Measurements from ENCODE around the gene KRTAP17-1. TPM values are rescaled to one million over a fixed set of nuclear protein-coding genes. Genes with fewer than 3 reads are reported as not detected.
"Not testable (repeated sequence)": the region's sequence is repeated elsewhere in the genome, so short reads cannot be mapped to it uniquely, and the experiment has no call there.

KRTAP17-1 gene
- polyA plus RNA-seq, 2 donors = not detected

GRCh38 chr17:41287050-41287449 is 28.5 kb downstream of the KRTAP17-1 start:
- H3K36me3 ChIP-seq (ENCODE audit: control insufficient read depth in 2 of 2, insufficient read depth in 2 of 2, low read length in 1 of 2) = no peaks in the 10 kb centered on the region
- no peaks in the 10 kb centered on the region for H3K27me3 ChIP-seq (ENCODE audit: control insufficient read depth in 1 of 2, insufficient read depth in 2 of 2, low read length in 2 of 2)
- no peak overlapping the region for H3K27ac ChIP-seq (ENCODE audit: low read depth in 2 of 2, low read length in 1 of 2)
- no peaks in the 10 kb centered on the region for H3K4me1 ChIP-seq (ENCODE audit: control insufficient read depth in 2 of 2, insufficient read depth in 2 of 2, low read length in 1 of 2)
- no peaks in the 10 kb centered on the region for H3K9me3 ChIP-seq (ENCODE audit: control insufficient read depth in 2 of 2, insufficient read depth in 1 of 2, low read depth in 1 of 2, low read length in 1 of 2)
- no peak overlapping the region for H3K4me3 ChIP-seq (ENCODE audit: low read depth in 1 of 2, low read length in 2 of 2)
- 79 to 86% methylated on average over 3 of the region's 3 CpGs for WGBS, 2 donors

GRCh38 chr17:41284546-41284945 is 31.0 kb downstream of the KRTAP17-1 start:
- Histone ChIP-seq H3K9me3 (ENCODE audit: control insufficient read depth in 2 of 2, insufficient read depth in 1 of 2, low read depth in 1 of 2, low read length in 1 of 2) (peaks cover 0 to 2% of the 10 kb centered on the region in 2 donors), H3K4me1 (ENCODE audit: control insufficient read depth in 2 of 2, insufficient read depth in 2 of 2, low read length in 1 of 2) (no peaks in the 10 kb centered on the region), H3K27ac (ENCODE audit: low read depth in 2 of 2, low read length in 1 of 2) (no peak overlapping the region), H3K36me3 (ENCODE audit: control insufficient read depth in 2 of 2, insufficient read depth in 2 of 2, low read length in 1 of 2) (no peaks in the 10 kb centered on the region), H3K27me3 (ENCODE audit: control insufficient read depth in 1 of 2, insufficient read depth in 2 of 2, low read length in 2 of 2) (no peaks in the 10 kb centered on the region), H3K4me3 (ENCODE audit: low read depth in 1 of 2, low read length in 2 of 2) (no peak overlapping the region)
- 40 to 53% methylated on average over 2 of the region's 2 CpGs for whole genome bisulfite sequencing, 2 donors

DNA sequence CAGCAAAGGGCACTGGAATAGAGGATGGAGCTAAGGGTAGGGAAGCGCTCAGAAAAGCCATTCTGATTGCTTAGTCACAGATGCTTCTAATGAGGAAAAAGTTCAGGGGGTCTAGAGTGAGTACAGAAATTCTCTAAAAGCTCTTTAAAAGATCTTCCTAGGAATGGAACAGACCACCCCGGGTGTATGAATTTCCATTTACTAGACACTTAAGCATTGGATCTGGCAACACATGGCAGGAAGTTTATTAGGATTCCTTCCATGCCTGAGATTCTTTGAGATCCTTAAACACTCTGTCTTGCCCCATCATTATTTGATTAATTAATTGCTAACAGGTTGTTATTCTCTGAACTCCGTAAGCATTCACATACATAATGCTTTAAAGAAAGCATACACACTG is 31.5 kb downstream of the KRTAP17-1 start:
- Histone ChIP-seq H3K36me3 (ENCODE audit: control insufficient read depth in 2 of 2, insufficient read depth in 2 of 2, low read length in 1 of 2) (no peaks in the 10 kb centered on the region), H3K27ac (ENCODE audit: low read depth in 2 of 2, low read length in 1 of 2) (no peak overlapping the region), H3K27me3 (ENCODE audit: control insufficient read depth in 1 of 2, insufficient read depth in 2 of 2, low read length in 2 of 2) (no peaks in the 10 kb centered on the region), H3K4me1 (ENCODE audit: control insufficient read depth in 2 of 2, insufficient read depth in 2 of 2, low read length in 1 of 2) (no peaks in the 10 kb centered on the region), H3K9me3 (ENCODE audit: control insufficient read depth in 2 of 2, insufficient read depth in 1 of 2, low read depth in 1 of 2, low read length in 1 of 2) (peaks cover 0 to 2% of the 10 kb centered on the region in 2 donors), H3K4me3 (ENCODE audit: low read depth in 1 of 2, low read length in 2 of 2) (no peak overlapping the region)
- 55 to 63% methylated on average over 3 of the region's 3 CpGs for WGBS, 2 donors

- Histone ChIP-seq H3K9me3 (ENCODE audit: control insufficient read depth in 2 of 2, insufficient read depth in 1 of 2, low read depth in 1 of 2, low read length in 1 of 2) (peaks cover 0 to 2% of the 10 kb centered on the region in 2 donors), H3K27me3 (ENCODE audit: control insufficient read depth in 1 of 2, insufficient read depth in 2 of 2, low read length in 2 of 2) (no peaks in the 10 kb centered on the region), H3K4me3 (ENCODE audit: low read depth in 1 of 2, low read length in 2 of 2) (no peak overlapping the region), H3K27ac (ENCODE audit: low read depth in 2 of 2, low read length in 1 of 2) (no peak overlapping the region), H3K4me1 (ENCODE audit: control insufficient read depth in 2 of 2, insufficient read depth in 2 of 2, low read length in 1 of 2) (no peaks in the 10 kb centered on the region), H3K36me3 (ENCODE audit: control insufficient read depth in 2 of 2, insufficient read depth in 2 of 2, low read length in 1 of 2) (no peaks in the 10 kb centered on the region)
- 79 to 87% methylated on average over 3 of the region's 3 CpGs for WGBS, 2 donors
Measured at GRCh38 chr17:41278176-41278955, 37.1 kb downstream of the KRTAP17-1 start.

GRCh38 chr17:41275648-41276190 is 39.8 kb downstream of the KRTAP17-1 start, which contains the start of gene KRTAP9-7:
Gene KRTAP9-7, plus strand, starts transcription at chr17:41275698. Its CDS starts 0 bp downstream, at chr17:41275698.
- not testable (repeated sequence) for H3K36me3 ChIP-seq (ENCODE audit: control insufficient read depth in 2 of 2, insufficient read depth in 2 of 2, low read length in 1 of 2); H3K9me3 ChIP-seq (ENCODE audit: control insufficient read depth in 2 of 2, insufficient read depth in 1 of 2, low read depth in 1 of 2, low read length in 1 of 2); H3K4me1 ChIP-seq (ENCODE audit: control insufficient read depth in 2 of 2, insufficient read depth in 2 of 2, low read length in 1 of 2); H3K4me3 ChIP-seq (ENCODE audit: low read depth in 1 of 2, low read length in 2 of 2); H3K27ac ChIP-seq (ENCODE audit: low read depth in 2 of 2, low read length in 1 of 2); H3K27me3 ChIP-seq (ENCODE audit: control insufficient read depth in 1 of 2, insufficient read depth in 2 of 2, low read length in 2 of 2)
- WGBS, 2 donors = 76 to 89% methylated on average over 3 of the region's 3 CpGs

DNA sequence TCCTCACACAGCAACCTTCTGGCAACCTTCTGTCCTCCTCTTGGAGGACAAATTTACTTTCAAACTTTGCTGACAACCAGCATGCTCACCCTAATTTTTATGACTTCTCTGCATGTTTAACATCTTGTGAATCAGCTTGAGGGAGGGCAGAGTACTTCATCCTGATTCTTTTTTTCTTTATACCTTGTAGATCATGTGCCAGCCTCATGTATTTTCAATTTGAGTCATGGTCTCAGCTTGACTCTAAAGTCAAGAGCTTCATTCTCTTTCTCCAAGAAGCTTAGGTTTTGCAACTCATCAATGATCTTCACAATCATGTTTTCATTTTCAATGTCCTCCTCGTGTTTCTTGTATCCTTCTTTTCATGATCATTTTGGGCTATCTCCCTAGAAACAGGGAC is 43.7 kb downstream of the KRTAP17-1 start:
- Histone ChIP-seq H3K36me3 (ENCODE audit: control insufficient read depth in 2 of 2, insufficient read depth in 2 of 2, low read length in 1 of 2) (no peaks in the 10 kb centered on the region), H3K4me3 (ENCODE audit: low read depth in 1 of 2, low read length in 2 of 2) (no peak overlapping the region), H3K4me1 (ENCODE audit: control insufficient read depth in 2 of 2, insufficient read depth in 2 of 2, low read length in 1 of 2) (no peaks in the 10 kb centered on the region), H3K27me3 (ENCODE audit: control insufficient read depth in 1 of 2, insufficient read depth in 2 of 2, low read length in 2 of 2) (no peaks in the 10 kb centered on the region), H3K9me3 (ENCODE audit: control insufficient read depth in 2 of 2, insufficient read depth in 1 of 2, low read depth in 1 of 2, low read length in 1 of 2) (no peaks in the 10 kb centered on the region), H3K27ac (ENCODE audit: low read depth in 2 of 2, low read length in 1 of 2) (no peak overlapping the region)
- 61% methylated on average over 1 of the region's 1 CpG; no CpG with 5 or more reads in 1 of the 2 donors for WGBS, 2 donors

DNA sequence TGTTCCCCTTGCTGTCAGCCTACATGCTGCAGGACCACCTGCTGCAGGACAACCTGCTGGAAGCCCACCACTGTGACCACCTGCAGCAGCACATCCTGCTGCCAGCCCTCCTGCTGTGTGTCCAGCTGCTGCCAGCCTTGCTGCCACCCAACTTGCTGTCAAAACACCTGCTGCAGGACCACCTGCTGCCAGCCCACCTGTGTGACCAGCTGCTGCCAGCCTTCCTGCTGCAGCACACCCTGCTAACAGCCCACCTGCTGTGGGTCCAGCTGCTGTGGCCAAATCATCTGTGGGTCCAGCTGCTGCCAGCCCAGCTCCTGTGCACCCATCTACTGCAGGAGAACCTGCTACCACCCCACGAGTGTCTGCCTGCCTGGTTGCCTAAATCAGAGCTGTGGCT is 44.2 kb downstream of the KRTAP17-1 start:
- not testable (repeated sequence) for H3K4me3 ChIP-seq (ENCODE audit: low read depth in 1 of 2, low read length in 2 of 2); H3K27me3 ChIP-seq (ENCODE audit: control insufficient read depth in 1 of 2, insufficient read depth in 2 of 2, low read length in 2 of 2); H3K9me3 ChIP-seq (ENCODE audit: control insufficient read depth in 2 of 2, insufficient read depth in 1 of 2, low read depth in 1 of 2, low read length in 1 of 2); H3K36me3 ChIP-seq (ENCODE audit: control insufficient read depth in 2 of 2, insufficient read depth in 2 of 2, low read length in 1 of 2); H3K27ac ChIP-seq (ENCODE audit: low read depth in 2 of 2, low read length in 1 of 2); H3K4me1 ChIP-seq (ENCODE audit: control insufficient read depth in 2 of 2, insufficient read depth in 2 of 2, low read length in 1 of 2)
- WGBS, 2 donors = 57% methylated on average over 1 of the region's 1 CpG; no CpG with 5 or more reads in 1 of the 2 donors

DNA sequence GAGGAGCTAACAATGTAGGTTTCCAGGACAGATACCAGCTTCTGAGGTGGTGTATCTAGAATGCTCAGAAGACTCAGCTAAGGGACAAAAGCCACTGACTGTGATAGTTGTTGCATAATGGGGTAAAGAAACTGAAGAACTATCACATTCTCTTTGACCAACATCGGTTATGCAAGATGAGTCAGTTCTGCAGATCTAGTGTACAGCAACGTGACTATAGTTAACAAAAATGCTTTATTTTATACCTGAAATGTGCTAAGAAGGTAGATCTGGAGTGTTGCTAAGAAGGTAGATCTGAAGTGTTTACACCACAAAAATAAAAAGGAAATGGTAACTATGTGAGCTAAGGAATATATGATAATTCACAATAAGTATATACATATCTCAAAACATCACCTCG is 47.8 kb downstream of the KRTAP17-1 start:
- Histone ChIP-seq H3K4me3 (ENCODE audit: low read depth in 1 of 2, low read length in 2 of 2) (no peak overlapping the region), H3K4me1 (ENCODE audit: control insufficient read depth in 2 of 2, insufficient read depth in 2 of 2, low read length in 1 of 2) (no peaks in the 10 kb centered on the region), H3K27ac (ENCODE audit: low read depth in 2 of 2, low read length in 1 of 2) (no peak overlapping the region), H3K36me3 (ENCODE audit: control insufficient read depth in 2 of 2, insufficient read depth in 2 of 2, low read length in 1 of 2) (no peaks in the 10 kb centered on the region), H3K27me3 (ENCODE audit: control insufficient read depth in 1 of 2, insufficient read depth in 2 of 2, low read length in 2 of 2) (no peaks in the 10 kb centered on the region), H3K9me3 (ENCODE audit: control insufficient read depth in 2 of 2, insufficient read depth in 1 of 2, low read depth in 1 of 2, low read length in 1 of 2) (no peaks in the 10 kb centered on the region)
- WGBS, 2 donors = 85% methylated on average over 3 of the region's 3 CpGs; no CpG with 5 or more reads in 1 of the 2 donors

DNA sequence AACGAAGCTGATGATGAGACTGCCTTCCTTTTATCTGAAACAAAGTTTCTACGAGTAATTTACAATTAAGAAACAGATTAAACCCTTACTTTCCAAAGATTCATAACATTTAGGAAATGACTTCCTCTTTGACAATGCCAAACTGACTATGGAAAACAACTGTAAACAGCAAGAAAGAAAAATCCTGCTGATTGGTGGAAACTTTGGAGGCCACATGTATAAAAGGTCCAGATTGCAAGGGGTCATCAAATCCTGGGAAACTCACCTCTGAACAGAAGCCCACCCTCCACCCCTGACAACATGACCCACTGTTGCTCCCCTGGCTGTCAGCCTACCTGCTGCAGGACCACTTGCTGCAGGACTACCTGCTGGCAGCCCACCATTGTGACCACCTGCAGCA is 50.4 kb downstream of the KRTAP17-1 start, which contains the start of gene KRTAP9-6:
TSS of gene KRTAP9-6 (plus strand) at position 301 of the 400 bp plus-strand sequence. CDS start at position 301, 0 bp downstream.
- WGBS, 2 donors = 46 to 60% methylated on average over 2 of the region's 2 CpGs
- Histone ChIP-seq H3K36me3 (ENCODE audit: control insufficient read depth in 2 of 2, insufficient read depth in 2 of 2, low read length in 1 of 2) (no peaks in the 10 kb centered on the region), H3K4me3 (ENCODE audit: low read depth in 1 of 2, low read length in 2 of 2) (no peak within 1 kb of the TSS), H3K27ac (ENCODE audit: low read depth in 2 of 2, low read length in 1 of 2) (no peak within 1 kb of the TSS), H3K27me3 (ENCODE audit: control insufficient read depth in 1 of 2, insufficient read depth in 2 of 2, low read length in 2 of 2) (no peaks in the 10 kb centered on the region), H3K9me3 (ENCODE audit: control insufficient read depth in 2 of 2, insufficient read depth in 1 of 2, low read depth in 1 of 2, low read length in 1 of 2) (no peaks in the 10 kb centered on the region), H3K4me1 (ENCODE audit: control insufficient read depth in 2 of 2, insufficient read depth in 2 of 2, low read length in 1 of 2) (no peaks in the 10 kb centered on the region)
